Mesenchymal stem cell (in vitro differentiated cells and primary cell): ENCODE measurements around the gene SNUPN.

Experiments
- DNase-seq: peaks from one replicate; pipeline ENCODE4 v3.0.0-alpha.2; 2013
- H2AFZ ChIP-seq: one replicate; pipeline ENCODE4 v1.6.1; 2013; ENCODE audit warnings: low read depth, mild to moderate bottlenecking, control low read depth, inconsistent platforms, low read length, moderate library complexity
- H2AK5ac ChIP-seq: 2 replicates; pipeline ENCODE4 v1.6.1; 2013; ENCODE audit warnings: low read length, moderate library complexity, mild to moderate bottlenecking, inconsistent platforms; ENCODE audit not compliant: severe bottlenecking
- H2BK120ac ChIP-seq: one replicate; pipeline ENCODE4 v1.6.1; 2013; ENCODE audit warnings: low read depth, mild to moderate bottlenecking, inconsistent platforms, low read length, moderate library complexity
- H2BK12ac ChIP-seq, 2 experiments: one replicate each; pipeline ENCODE4 v1.6.1; 2013; ENCODE audit warnings: inconsistent platforms in 2 of 2, low read length in 2 of 2, mild to moderate bottlenecking in 2 of 2, moderate library complexity in 2 of 2, control low read depth in 1 of 2
- H2BK15ac ChIP-seq: one replicate; pipeline ENCODE4 v1.6.1; 2013; ENCODE audit warnings: mild to moderate bottlenecking, low read depth, inconsistent platforms; ENCODE audit not compliant: poor library complexity, severe bottlenecking
- H2BK5ac ChIP-seq: 2 replicates; pipeline ENCODE4 v1.6.1; 2013; ENCODE audit warnings: low read depth, mild to moderate bottlenecking, low read length, control low read depth, inconsistent platforms; ENCODE audit not compliant: poor library complexity, severe bottlenecking
- H3K14ac ChIP-seq, 2 experiments: one replicate each; pipeline ENCODE4 v1.6.1; 2013; ENCODE audit warnings: inconsistent platforms in 2 of 2, low read length in 2 of 2, control low read depth in 1 of 2, mild to moderate bottlenecking in 1 of 2, moderate library complexity in 1 of 2
- H3K18ac ChIP-seq, 2 experiments: one replicate each; pipeline ENCODE4 v1.6.1; 2013; ENCODE audit warnings: inconsistent platforms in 2 of 2, low read length in 2 of 2, control low read depth in 1 of 2, low read depth in 1 of 2, mild to moderate bottlenecking in 1 of 2
- H3K23ac ChIP-seq, 2 experiments: one replicate each; pipeline ENCODE4 v1.6.1; 2013; ENCODE audit warnings: inconsistent platforms in 2 of 2, low read length in 2 of 2, mild to moderate bottlenecking in 2 of 2, moderate library complexity in 2 of 2, control low read depth in 1 of 2
- H3K27ac ChIP-seq: 2 replicates; pipeline ENCODE4 v1.5.1; 2013; ENCODE audit warnings: mild to moderate bottlenecking, moderate library complexity, low read length, control low read depth, inconsistent platforms; ENCODE audit not compliant: poor library complexity, severe bottlenecking
- H3K27me3 ChIP-seq, 2 experiments: 2 replicates each; pipeline versions ENCODE4 v1.6.1 to v1.7.0; 2013; ENCODE audit warnings: low read length in 2 of 2, mild to moderate bottlenecking in 2 of 2, moderate library complexity in 2 of 2, control low read depth in 1 of 2, inconsistent platforms in 1 of 2; ENCODE audit not compliant: control insufficient read depth in 1 of 2, insufficient read depth in 1 of 2
- H3K36me3 ChIP-seq, 2 experiments: 2 replicates each; pipeline versions ENCODE4 v1.6.1 to v1.7.0; 2013; ENCODE audit warnings: low read length in 2 of 2, control low read depth in 1 of 2, inconsistent platforms in 1 of 2, low read depth in 1 of 2, mild to moderate bottlenecking in 1 of 2; ENCODE audit not compliant: insufficient read depth in 2 of 2, control insufficient read depth in 1 of 2
- H3K4ac ChIP-seq, 2 experiments: one replicate each; pipeline ENCODE4 v1.6.1; 2013; ENCODE audit warnings: inconsistent platforms in 2 of 2, low read length in 2 of 2, mild to moderate bottlenecking in 2 of 2, moderate library complexity in 2 of 2, control low read depth in 1 of 2, low read depth in 1 of 2
- H3K4me1 ChIP-seq: 2 replicates; pipeline ENCODE4 v1.6.1; 2013; ENCODE audit warnings: low read depth, low read length, control low read depth; ENCODE audit not compliant: control insufficient read depth, insufficient read depth
- H3K4me2 ChIP-seq: 2 replicates; pipeline ENCODE4 v1.6.1; 2013; ENCODE audit warnings: low read length, mild to moderate bottlenecking, inconsistent platforms; ENCODE audit not compliant: poor library complexity, severe bottlenecking
- H3K4me3 ChIP-seq, 2 experiments: 2 replicates each; pipeline versions ENCODE4 v1.5.1 to v1.7.0; 2013; ENCODE audit warnings: low read length in 2 of 2, mild to moderate bottlenecking in 2 of 2, control low read depth in 1 of 2, low read depth in 1 of 2; ENCODE audit not compliant: insufficient read depth in 1 of 2
- H3K79me1 ChIP-seq: replicated peaks from 2 replicates; pipeline ENCODE4 v1.6.1; 2013; ENCODE audit warnings: mild to moderate bottlenecking, control low read depth, low read length, inconsistent platforms; ENCODE audit not compliant: poor library complexity, severe bottlenecking
- H3K9ac ChIP-seq: 2 replicates; pipeline ENCODE4 v1.7.0; 2013; ENCODE audit warnings: mild to moderate bottlenecking, low read length, moderate library complexity
- H3K9me3 ChIP-seq: 2 replicates; pipeline ENCODE4 v1.7.0; 2013; ENCODE audit warnings: mild to moderate bottlenecking, low read length; ENCODE audit not compliant: control insufficient read depth
- H4K8ac ChIP-seq: one replicate; pipeline ENCODE4 v1.6.1; 2013; ENCODE audit warnings: inconsistent platforms, mild to moderate bottlenecking, low read length, moderate library complexity
- H4K91ac ChIP-seq: one replicate; pipeline ENCODE4 v1.6.1; 2013; ENCODE audit warnings: mild to moderate bottlenecking, low read length, inconsistent platforms
- WGBS: methylation state at CpG from one replicate; pipeline ENCODE4 v1.1.7; 2013; ENCODE audit warnings: mixed read lengths; 5-methylcytosine and 5-hydroxymethylcytosine counted together

Gene SNUPN

DNA sequence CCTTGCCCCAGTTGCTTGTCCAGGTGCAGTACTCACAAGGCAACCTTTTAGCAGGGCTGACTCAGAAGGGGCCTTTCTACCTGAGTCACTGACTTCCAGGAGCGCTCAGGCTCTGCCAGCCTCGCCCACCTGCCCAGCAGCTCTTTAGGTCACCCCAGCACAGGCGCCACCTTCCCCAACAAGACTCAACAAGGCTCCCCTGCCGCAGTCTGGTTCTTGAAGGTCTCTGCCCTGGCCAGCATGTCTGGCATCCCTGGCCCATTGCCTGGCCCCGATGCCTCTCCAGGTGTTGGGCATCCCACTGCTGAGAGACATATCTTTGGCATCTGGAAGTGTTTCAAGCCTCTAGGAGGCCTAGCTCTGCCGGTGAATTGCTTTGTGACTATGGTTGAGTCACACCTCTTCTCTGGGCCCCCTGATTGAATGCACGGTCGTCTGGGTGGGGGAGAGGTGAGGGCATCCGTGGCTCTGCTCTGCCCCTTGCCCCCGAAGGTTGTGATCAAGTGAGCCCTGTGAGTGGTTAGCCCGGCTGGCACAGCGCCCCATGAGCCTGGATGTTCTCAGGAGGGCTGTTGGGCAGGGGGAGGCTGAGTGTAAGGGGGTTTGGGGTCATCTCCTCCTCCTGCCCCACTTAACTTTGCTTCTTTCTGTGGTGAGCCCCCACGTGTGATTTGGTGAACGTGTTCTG, 43.8 kb upstream of the SNUPN start:
- H4K8ac ChIP-seq, result peak overlapping the region; percentile 66
- DNase-seq, result no peak
- H3K4me3 ChIP-seq, result no peak overlapping the region
- H3K27me3 ChIP-seq, result no peaks in the 10 kb centered on the region
- H3K79me1 ChIP-seq, result peaks cover 15% of the 10 kb centered on the region
- peak overlapping the region in 1 of 2 experiments; percentile 14 for H3K23ac ChIP-seq
- peak overlapping the region; percentile 56 for H2BK120ac ChIP-seq
- H3K36me3 ChIP-seq, result peaks cover 0 to 3% of the 10 kb centered on the region in 2 experiments
- WGBS, result 76% methylated on average over 13 of the region's 14 CpGs
- H2AFZ ChIP-seq, result no peak overlapping the region
- H3K9me3 ChIP-seq, result no peaks in the 10 kb centered on the region
- H2BK5ac ChIP-seq, result no peak overlapping the region
- no peak overlapping the region for H3K27ac ChIP-seq
- peak overlapping the region; percentile 85 for H2AK5ac ChIP-seq
- no peak overlapping the region for H3K9ac ChIP-seq
- no peak overlapping the region for H3K4me2 ChIP-seq
- H3K4ac ChIP-seq, result peak overlapping the region; percentile 58 to 60
- peak overlapping the region; percentile 87 for H4K91ac ChIP-seq
- peak overlapping the region in 1 of 2 experiments; percentile 70 for H3K14ac ChIP-seq
- peak overlapping the region; percentile 46 to 67 for H3K18ac ChIP-seq
- H3K4me1 ChIP-seq, result peaks cover 62% of the 10 kb centered on the region
- H2BK15ac ChIP-seq, result peak overlapping the region; percentile 73
- H2BK12ac ChIP-seq, result peak overlapping the region; percentile 87 to 90

DNA sequence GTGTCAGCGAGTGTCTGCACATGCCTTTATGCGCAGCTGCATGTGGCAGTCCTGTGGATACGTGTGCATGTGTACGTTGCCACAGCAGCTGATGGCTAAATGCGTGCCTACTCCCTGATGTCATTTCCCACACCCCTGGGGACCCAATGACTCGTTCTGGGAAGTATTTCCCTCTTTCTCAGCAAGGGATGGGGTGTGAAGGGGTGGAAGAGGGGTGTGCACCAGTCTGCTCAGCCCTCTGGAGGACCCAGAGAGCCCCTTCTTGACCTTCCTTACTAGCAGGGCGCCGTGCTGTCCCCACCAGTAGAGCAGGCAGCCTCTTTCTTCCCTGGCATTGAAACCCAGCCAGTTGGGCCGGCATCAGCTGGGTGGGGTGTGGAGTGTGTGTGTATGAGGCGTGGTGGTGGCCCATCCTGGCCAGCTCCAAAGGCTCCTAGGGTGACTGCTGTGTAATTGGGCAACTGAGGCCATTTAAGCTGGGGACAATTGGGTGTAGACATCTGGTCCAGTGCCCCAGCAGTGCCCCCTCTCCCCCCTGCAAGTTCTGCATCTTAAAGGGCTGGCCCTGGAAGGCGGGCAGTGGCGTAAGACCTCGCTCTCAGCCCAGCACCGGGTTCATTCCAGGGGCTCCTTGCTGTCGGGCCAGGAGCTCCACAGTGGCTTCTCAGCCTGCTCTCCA, 41.4 kb upstream of the SNUPN start:
- DNase-seq, result peak; percentile 100
- no peaks in the 10 kb centered on the region for H3K9me3 ChIP-seq
- H2AFZ ChIP-seq, result no peak overlapping the region
- H3K23ac ChIP-seq, result no peak overlapping the region
- H2BK5ac ChIP-seq, result peak overlapping the region; percentile 68
- H4K8ac ChIP-seq, result peak overlapping the region; percentile 93
- H2BK12ac ChIP-seq, result peak overlapping the region; percentile 92 to 94
- peak overlapping the region; percentile 64 to 86 for H3K4ac ChIP-seq
- H3K27ac ChIP-seq, result peak overlapping the region; percentile 97
- H3K36me3 ChIP-seq, result peaks cover 14 to 15% of the 10 kb centered on the region in 2 experiments
- H2AK5ac ChIP-seq, result peak overlapping the region; percentile 94
- H3K79me1 ChIP-seq, result peaks cover 31% of the 10 kb centered on the region
- peak overlapping the region in 1 of 2 experiments; percentile 31 for H3K4me3 ChIP-seq
- H4K91ac ChIP-seq, result peak overlapping the region; percentile 98
- peaks cover 51% of the 10 kb centered on the region for H3K4me1 ChIP-seq
- peak overlapping the region; percentile 74 for H2BK15ac ChIP-seq
- no peak overlapping the region for H3K4me2 ChIP-seq
- H2BK120ac ChIP-seq, result peak overlapping the region; percentile 75
- H3K14ac ChIP-seq, result peak overlapping the region in 1 of 2 experiments; percentile 75
- 31% methylated on average over 15 of the region's 15 CpGs for WGBS
- H3K27me3 ChIP-seq, result no peaks in the 10 kb centered on the region
- peak overlapping the region; percentile 93 for H3K9ac ChIP-seq
- peak overlapping the region; percentile 89 to 97 for H3K18ac ChIP-seq

DNA sequence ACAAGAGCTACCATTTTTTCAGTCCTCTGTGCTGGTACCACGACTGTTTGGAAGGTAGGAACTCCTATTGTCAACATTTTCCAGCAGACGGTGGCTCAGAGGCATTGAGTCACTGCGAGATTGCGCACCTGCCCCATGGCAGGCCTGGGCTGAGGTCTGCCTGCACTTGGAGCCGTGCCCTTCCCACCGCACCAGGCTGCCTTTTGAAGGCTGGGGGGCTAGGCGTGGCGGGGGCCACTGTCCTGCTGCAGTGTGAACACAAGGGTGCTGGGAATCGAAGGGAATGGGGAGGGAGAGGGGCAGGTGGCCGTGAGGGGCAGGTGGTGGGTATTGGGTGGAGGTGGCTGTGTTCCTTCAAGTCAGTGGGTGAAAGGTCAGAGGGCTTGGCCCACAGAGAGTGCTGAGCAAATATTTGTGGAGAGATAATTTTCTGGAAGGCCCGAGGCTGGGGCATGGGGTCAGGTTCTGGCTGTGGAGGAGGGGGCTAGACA, 38.5 kb upstream of the SNUPN start:
- Histone ChIP-seq H2AFZ (no peak overlapping the region), H2BK120ac (no peak overlapping the region), H3K4ac (peak overlapping the region; percentile 2 to 47), H3K27ac (no peak overlapping the region), H3K14ac (peak overlapping the region in 1 of 2 experiments; percentile 76), H2BK5ac (peak overlapping the region; percentile 14), H4K8ac (peak overlapping the region; percentile 57), H3K4me3 (no peak overlapping the region), H3K9ac (peak overlapping the region; percentile 26), H4K91ac (peak overlapping the region; percentile 94), H3K36me3 (peaks cover 27 to 35% of the 10 kb centered on the region in 2 experiments), H3K18ac (peak overlapping the region in 1 of 2 experiments; percentile 22), H3K4me2 (no peak overlapping the region), H3K23ac (no peak overlapping the region), H3K9me3 (no peaks in the 10 kb centered on the region), H3K27me3 (no peaks in the 10 kb centered on the region), H2BK12ac (peak overlapping the region; percentile 2 to 33), H3K79me1 (peaks cover 29% of the 10 kb centered on the region), H3K4me1 (peaks cover 54% of the 10 kb centered on the region), H2AK5ac (peak overlapping the region; percentile 3), H2BK15ac (no peak overlapping the region)
- 76% methylated on average over 11 of the region's 11 CpGs for WGBS
- no peak for DNase-seq
